Ascending aorta (tissue), 2 donors: ENCODE results near the gene UBASH3A. TPM values are rescaled to one million over a fixed set of nuclear protein-coding genes. Genes with fewer than 3 reads are reported as not detected.

Experiments used
- DNase-seq, 2 donors: peaks; one replicate each; pipeline ENCODE4 v3.0.0-alpha.2; 2019; ENCODE audit warnings: low spot score in 2 of 2
- H3K27ac ChIP-seq, 2 donors: fragments of 200-600 bp; sonication (generic); one replicate each; pipeline ENCODE4 v1.5.1; 2016 to 2017; ENCODE audit warnings: mild to moderate bottlenecking in 1 of 2
- H3K27me3 ChIP-seq: fragments of 200-600 bp; sonication (generic); one replicate; pipeline ENCODE4 v1.5.1; 2017
- H3K36me3 ChIP-seq, 2 donors: fragments of 200-600 bp; sonication (generic); one replicate each; pipeline ENCODE4 v1.5.1; 2016
- H3K4me1 ChIP-seq, 2 donors: fragments of 200-600 bp; sonication (generic); one replicate each; pipeline ENCODE4 v1.5.1; 2016 to 2017; ENCODE audit warnings: mild to moderate bottlenecking in 1 of 2
- H3K4me3 ChIP-seq, 2 donors: fragments of 200-600 bp; sonication (generic); one replicate each; pipeline ENCODE4 v1.5.1; 2016 to 2017; ENCODE audit warnings: mild to moderate bottlenecking in 1 of 2
- H3K9me3 ChIP-seq, 2 donors: fragments of 200-600 bp; sonication (generic); one replicate each; pipeline ENCODE4 v1.5.1; 2016
- intact Hi-C: fragments of 100-400 bp; cut with DNase I; formaldehyde crosslinking; loops from one replicate; pipeline ENCODE4 v1.15.1; 2023
- total RNA-seq: library from RNA; depleted of rRNA; stranded (reverse); fragments of >200 nt; gene quantifications from one replicate; pipeline ENCODE4 v1.1.0, GENCODE V29; 2016
- TF ChIP-seq, protein P1 (sequence below), 3 experiments: fragments of 200-600 bp in 2 of 3; fragments of 450-650 bp in 1 of 3; sonication (generic) in 2 of 3; IDR thresholded peaks; one replicate each; pipeline ENCODE4 v1.5.1; 2016 to 2019; ENCODE audit warnings: antibody characterized with exemption in 3 of 3, mild to moderate bottlenecking in 1 of 3, moderate library complexity in 1 of 3

The UBASH3A gene
- total RNA-seq, 1 donor from 2014 or later: 0.75 TPM

DNA sequence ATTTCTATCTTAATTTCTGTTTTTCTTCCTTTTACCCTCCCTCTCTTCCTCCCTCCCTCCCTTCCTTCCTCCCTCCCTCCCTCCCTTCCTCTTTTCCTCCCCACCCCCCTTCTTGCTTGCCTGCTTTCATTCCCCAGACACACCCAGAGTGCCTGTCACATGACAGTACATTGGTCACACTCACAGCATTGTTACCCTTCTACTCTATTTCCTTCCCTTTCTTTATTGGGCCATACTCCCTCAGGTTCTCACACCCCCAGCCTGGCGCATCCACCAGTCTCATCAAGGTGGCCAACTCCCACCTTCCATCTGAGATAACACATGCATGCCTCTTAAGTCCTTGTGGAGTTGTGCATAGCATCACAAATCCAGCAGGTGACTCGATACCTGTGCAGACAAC is 18.7 kb upstream of the UBASH3A start:
- Histone ChIP-seq H3K9me3 (peaks cover 0 to 10% of the 10 kb centered on the region in 2 donors), H3K4me3 (no peak overlapping the region), H3K27me3 (no peaks in the 10 kb centered on the region), H3K36me3 (no peaks in the 10 kb centered on the region), H3K27ac (no peak overlapping the region), H3K4me1 (no peaks in the 10 kb centered on the region)
- TF ChIP-seq, protein P1, sequence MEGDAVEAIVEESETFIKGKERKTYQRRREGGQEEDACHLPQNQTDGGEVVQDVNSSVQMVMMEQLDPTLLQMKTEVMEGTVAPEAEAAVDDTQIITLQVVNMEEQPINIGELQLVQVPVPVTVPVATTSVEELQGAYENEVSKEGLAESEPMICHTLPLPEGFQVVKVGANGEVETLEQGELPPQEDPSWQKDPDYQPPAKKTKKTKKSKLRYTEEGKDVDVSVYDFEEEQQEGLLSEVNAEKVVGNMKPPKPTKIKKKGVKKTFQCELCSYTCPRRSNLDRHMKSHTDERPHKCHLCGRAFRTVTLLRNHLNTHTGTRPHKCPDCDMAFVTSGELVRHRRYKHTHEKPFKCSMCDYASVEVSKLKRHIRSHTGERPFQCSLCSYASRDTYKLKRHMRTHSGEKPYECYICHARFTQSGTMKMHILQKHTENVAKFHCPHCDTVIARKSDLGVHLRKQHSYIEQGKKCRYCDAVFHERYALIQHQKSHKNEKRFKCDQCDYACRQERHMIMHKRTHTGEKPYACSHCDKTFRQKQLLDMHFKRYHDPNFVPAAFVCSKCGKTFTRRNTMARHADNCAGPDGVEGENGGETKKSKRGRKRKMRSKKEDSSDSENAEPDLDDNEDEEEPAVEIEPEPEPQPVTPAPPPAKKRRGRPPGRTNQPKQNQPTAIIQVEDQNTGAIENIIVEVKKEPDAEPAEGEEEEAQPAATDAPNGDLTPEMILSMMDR (IDR thresholded peaks at IDR 0.05): no peak
- no peak for DNase-seq
- intact Hi-C loops: no loop called here

- no peak for DNase-seq
- intact Hi-C loops: no loop called here
Observed at GRCh38 chr21:42385619-42386018, 18.1 kb upstream of the UBASH3A start.

DNA sequence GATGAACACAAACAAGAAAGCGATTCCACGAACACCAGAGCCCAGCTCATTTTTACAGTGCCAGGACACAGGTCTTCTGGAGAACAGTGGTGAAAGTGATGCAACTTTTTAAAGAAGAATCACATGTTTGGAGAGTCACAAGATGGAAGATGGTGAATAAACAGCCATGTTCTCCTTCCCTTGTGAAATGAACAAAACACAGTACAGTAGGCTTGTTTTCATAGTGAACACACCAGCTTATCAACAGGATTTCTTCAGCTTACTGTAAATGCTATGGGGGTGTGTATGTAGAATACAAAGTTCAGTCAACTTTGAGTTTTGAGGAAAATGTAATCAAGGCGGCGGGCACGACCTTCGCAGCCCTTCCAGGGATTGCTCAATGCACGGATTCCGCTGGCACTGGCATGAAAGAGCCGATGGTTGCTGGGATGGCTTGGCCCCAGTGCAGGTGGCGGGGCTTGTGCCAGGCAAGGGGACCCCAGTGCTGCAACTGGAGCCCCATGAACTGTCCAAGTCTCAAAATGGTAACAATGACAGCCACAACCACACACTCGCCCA is 17.6 kb upstream of the UBASH3A start:
- intact Hi-C loops: no loop called here
- no peak overlapping the region for H3K27ac ChIP-seq
- H3K9me3 ChIP-seq: peaks cover 0 to 10% of the 10 kb centered on the region in 2 donors
- H3K36me3 ChIP-seq: no peaks in the 10 kb centered on the region
- TF ChIP-seq, protein P1 (IDR thresholded peaks at IDR 0.05): no peak
- H3K4me3 ChIP-seq: no peak overlapping the region
- H3K27me3 ChIP-seq: no peaks in the 10 kb centered on the region
- no peak for DNase-seq
- no peaks in the 10 kb centered on the region for H3K4me1 ChIP-seq

More at GRCh38 chr21:42385619-42386018, 18.1 kb upstream of the UBASH3A start:
- Histone ChIP-seq H3K36me3 (no peaks in the 10 kb centered on the region), H3K4me3 (no peak overlapping the region), H3K9me3 (peaks cover 0 to 10% of the 10 kb centered on the region in 2 donors), H3K27ac (no peak overlapping the region), H3K4me1 (no peaks in the 10 kb centered on the region), H3K27me3 (no peaks in the 10 kb centered on the region)
- TF ChIP-seq, protein P1 (IDR thresholded peaks at IDR 0.05): no peak

GRCh38 chr21:42387164-42387563 is 16.5 kb upstream of the UBASH3A start:
- TF ChIP-seq, protein P1 (IDR thresholded peaks at IDR 0.05): no peak
- intact Hi-C loops: no loop called here
- Histone ChIP-seq H3K27ac (no peak overlapping the region), H3K4me1 (no peaks in the 10 kb centered on the region), H3K9me3 (peaks cover 0 to 1% of the 10 kb centered on the region in 2 donors), H3K4me3 (no peak overlapping the region), H3K27me3 (no peaks in the 10 kb centered on the region), H3K36me3 (no peaks in the 10 kb centered on the region)
- no peak for DNase-seq

DNA sequence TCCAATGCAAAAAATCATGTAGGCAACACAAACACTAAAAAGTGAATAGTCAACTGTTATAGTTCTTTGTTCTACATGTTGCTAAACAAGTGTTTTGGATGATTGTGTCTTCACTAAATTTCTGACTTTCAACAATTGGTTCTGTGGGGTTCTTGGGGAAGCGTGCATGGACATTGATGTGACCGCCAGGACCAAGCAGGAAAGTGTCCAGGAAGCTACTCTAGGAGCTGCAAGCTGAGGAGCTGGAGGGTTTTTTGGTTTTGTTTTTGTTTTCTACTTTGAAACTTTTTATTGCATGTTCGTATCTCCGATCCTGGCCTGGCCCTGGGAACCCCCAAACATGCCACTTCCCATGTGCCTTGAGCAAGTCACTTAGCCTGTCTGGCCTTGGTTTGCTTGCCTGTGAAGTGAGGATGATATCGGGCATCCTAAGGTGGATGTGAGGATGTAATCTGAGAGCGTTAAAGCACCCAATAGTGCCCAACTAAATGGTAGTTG is 15.8 kb upstream of the UBASH3A start:
- no peak for DNase-seq
- H3K27me3 ChIP-seq: no peaks in the 10 kb centered on the region

More for the DNA sequence above, 15.8 kb upstream of the UBASH3A start:
- Histone ChIP-seq H3K4me3 (no peak overlapping the region), H3K4me1 (no peaks in the 10 kb centered on the region), H3K27ac (no peak overlapping the region), H3K9me3 (no peaks in the 10 kb centered on the region), H3K36me3 (no peaks in the 10 kb centered on the region)
- TF ChIP-seq, protein P1 (IDR thresholded peaks at IDR 0.05): no peak
- intact Hi-C loops: no loop called here
